GM21576 (cell line): ENCODE results near the gene PSD2.
A peak's percentile ranks its signal among the peaks of the same experiment; 100 is the strongest.

Source experiments
- ATAC-seq: cut with Tn5 transposase; IDR thresholded peaks from one replicate; pipeline ENCODE4 v1.9.1; 2021; ENCODE audit warnings: mild to moderate bottlenecking, moderate library complexity; ENCODE audit not compliant: unreplicated experiment

The PSD2 gene

DNA sequence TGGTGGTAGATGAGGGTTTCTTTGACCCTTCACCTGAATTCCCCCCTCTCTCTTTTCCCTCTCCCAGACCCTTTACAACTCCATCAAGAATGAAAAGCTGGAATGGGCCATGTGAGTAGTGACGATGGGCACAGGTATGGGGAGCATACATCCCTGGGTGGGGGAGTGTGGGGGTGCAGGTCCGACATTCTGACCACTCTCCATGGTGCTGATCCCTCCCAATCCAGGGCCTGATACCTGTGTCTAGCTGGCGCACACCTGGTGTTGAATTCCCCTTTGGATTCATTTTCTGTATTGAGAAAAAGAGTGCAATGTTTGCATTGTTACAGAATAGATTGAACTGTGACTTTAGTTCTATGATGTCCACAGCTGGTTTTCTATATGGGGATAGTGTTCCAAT lies 40.0 kb downstream of the PSD2 start:
- no peak for ATAC-seq

DNA sequence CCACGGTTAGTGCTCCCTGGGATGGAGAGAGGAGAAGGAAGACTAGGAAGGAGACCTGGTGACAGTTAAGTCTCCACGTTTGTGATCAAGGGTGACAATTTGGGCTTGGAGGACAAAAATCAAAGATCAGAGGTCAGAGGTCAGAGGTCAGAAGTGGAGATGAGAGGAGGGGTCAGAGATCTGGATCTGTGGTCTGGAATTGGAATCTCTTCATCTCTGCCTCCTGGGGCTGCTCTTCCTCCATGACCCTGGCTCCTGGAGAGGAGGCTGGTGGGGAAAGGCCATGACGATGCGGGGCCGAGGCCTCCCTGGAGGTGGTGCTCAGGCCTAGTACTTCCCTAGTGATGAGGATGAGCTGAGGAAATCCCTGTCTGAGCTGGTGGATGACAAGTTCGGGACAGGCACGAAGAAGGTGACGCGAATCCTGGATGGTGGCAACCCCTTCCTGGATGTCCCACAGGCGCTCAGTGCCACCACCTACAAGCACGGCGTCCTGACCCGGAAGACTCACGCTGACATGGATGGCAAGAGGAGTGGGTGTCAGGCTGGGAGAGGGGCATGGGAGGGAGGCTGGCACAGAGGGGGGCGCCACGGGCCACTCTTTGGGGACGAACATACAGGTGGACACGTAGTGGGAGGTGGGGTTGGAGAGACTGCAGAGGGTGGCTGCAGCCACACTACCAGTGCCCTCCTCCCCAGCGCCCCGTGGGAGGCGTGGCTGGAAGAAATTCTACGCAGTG lies 41.0 kb downstream of the PSD2 start:
- no peak for ATAC-seq

DNA sequence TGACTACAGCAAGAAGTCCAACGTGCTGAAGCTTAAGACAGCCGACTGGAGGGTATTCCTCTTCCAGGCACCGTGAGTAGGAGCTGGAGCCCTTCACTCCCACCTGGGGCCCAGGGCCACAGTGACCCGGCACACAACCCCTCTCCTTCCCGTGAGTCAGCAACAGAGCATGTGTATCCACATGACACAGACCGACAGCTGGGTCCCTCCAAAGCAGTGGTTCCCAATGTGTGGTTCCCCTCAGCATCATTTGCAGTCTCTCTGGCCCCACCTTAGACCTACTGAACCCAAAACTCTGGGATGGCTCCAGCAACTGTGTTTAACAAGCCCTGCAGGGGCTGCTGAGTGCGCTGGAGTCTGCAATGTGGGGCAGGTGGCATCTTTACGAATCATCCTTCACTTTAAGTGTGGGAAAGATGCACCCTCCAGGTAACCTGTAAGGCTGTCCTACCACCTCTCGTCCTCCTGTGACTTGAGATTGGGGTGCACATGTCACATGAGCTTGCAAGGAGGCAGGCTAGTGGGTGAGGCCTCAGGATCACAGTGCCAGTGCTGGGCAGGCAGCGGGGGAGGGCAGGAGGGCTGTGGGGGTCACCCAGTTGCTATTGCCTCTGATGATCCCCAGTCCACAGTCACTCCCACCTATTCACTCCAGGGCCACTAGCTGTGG lies 42.2 kb downstream of the PSD2 start:
- no peak for ATAC-seq

DNA sequence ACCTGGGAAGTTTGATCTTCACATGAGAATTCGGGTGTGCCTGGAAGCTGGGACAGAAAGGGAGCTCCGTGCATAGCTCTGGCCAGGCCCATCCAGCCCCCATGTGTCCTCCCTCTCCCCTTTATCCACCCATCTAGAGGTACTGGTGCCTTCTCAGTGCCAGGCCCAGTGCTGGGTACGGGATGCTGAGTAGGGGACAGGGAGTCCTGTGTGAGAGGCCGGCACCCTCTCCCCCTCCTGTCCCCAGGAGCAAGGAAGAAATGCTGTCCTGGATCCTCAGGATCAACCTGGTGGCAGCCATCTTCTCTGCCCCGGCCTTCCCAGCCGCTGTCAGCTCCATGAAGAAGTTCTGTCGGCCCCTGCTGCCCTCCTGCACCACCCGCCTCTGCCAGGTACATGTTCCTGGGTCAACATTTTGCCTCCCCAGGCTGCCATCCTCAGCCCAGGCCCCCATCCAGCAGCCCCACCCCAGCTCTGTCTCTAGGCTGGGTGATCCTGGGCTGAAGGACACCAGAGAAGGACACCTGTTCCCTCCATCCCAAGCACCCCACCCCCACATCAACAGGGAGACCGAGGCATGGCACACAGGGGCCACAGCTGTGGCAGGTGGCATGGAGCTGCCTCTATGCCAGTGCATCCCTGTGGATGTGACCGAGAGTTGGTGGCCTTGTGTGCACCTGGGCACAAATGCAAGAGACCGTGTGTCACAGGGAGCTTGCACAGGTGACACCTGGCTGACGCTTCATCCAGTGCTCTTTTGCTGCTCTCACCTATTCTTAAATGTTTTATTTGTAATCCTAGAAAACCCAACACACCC lies 43.0 kb downstream of the PSD2 start:
- no peak for ATAC-seq

DNA sequence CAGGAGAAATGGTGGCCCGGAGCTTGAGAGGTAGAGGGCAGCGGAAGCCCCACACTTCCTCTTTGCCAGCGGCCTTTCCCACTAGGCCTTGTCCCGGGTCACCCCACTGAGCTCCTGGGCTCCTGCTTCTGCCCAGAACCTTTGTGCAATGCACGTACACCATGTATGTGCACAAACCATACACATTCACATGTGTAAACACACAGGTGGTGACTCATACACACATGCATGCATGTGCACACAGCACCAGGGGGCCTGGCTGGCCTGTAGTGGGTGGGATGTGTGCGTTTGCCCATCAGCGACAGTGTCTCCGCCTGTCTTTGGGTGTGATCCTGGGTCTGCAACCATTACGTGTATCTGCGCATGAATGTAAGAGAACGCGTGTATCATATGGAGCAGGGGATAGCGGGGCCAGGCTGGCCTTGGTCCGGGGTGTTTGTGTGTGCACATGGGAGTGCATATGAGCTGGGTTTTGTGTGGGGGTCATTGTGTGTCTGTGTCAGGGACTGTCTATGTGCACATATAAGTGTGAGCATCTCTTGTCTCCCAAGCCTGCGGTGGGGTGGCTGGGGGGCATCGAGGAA lies 43.7 kb downstream of the PSD2 start:
- no peak for ATAC-seq

DNA sequence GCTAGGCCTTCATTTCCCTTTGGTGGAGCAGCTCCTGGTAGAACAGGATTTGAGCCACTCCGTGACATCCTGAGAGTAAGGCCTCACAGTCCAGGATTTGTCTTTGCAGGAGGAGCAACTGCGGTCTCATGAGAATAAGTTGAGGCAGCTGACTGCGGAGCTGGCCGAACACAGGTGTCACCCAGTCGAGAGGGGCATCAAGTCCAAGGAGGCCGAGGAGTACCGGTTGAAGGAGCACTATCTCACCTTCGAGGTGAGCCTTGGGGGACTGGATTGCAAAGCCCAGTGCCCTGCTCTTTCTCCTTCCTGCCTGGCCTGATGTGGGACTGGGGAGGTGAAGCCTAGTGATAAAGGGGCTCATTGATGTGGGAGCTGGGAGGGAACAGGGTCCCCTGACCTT lies 44.3 kb downstream of the PSD2 start:
- ATAC-seq: no peak

DNA sequence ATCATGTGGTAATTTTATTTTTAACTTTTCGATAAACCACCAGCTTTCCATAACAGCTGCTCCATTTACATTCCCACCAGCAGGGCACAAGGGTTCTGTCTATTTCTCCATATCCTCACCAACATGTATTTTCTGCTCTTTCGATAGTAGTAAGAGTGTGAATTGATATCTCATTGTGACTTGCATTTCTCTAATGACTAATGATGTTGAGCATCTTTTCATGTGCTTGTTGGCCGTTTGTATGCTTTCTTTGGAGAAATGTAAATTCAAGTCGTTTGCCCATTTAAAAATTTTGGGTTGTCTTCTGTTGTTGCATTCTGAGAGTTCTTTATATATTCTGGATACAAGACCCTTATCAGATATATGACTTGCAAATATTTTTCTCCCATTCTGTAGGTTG lies 45.9 kb downstream of the PSD2 start:
- ATAC-seq: no peak

DNA sequence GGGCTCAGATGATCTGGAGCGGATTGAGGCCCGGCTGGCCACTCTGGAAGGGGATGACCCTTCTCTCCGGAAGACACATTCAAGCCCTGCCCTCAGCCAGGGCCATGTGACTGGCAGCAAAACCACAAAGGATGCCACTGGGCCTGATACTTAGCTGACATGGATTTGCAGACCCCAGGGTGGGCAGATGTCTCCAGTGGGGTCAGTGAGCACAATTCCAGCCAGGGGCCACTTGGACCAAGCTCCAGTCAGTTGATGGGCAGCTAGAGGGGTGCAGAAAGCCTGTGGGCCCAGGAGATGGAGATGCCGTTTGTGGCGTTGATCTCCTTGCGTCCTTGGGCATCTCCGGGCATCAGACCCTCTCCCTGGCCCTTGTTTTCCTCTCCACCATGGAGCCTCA lies 46.7 kb downstream of the PSD2 start:
- ATAC-seq: no peak

DNA sequence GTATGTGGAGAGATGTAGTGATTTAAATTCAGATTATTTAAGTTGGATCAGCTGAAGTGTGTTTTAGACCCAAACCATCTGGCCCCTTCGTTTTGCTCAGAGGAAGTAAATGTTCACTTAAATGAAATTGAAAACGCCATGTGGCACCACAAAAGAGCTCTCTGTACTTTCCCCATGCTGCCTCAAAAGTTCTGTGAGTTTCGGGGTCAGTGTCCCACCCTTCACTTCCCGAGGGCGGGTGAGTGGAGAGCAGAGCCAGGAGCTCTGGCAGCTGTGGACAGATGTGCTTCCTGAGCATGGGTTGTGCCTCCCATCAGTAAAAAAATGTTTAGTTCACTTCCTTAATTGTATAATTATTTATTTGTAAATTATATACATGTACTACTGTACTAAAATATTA lies 48.4 kb downstream of the PSD2 start:
- no peak for ATAC-seq

DNA sequence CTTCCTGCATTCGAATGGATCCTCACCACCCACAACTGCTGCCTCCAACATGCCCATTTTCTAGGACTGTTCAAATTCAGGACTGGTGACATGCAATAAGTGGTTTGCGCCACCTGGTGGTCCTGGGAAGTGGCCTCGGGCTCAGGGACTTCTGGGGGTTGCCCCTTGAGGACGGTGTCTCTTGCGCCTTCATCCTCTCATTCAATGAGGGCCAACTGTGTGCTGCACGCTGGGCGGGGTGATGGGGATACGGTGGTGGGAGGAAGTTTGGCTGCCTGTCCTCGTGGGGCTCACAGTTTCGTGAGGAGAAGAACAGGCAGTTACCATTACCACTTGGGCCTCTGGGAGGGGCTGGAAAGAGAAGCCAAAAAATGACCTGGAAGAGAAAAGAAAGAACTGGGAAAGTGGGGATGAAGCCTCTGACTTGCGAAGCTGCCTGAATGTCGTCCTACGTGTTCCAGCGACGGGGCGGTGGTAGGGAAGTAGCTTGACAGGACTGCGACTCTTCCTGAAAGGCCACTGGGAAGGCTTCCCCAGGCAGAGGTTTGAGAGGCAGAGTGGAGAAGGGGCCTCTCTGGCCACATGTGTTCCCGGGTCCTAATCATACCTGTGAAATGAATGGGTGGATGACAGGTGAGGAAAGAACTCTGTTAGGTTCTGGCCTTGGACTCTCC lies 49.0 kb downstream of the PSD2 start:
- ATAC-seq: no peak

DNA sequence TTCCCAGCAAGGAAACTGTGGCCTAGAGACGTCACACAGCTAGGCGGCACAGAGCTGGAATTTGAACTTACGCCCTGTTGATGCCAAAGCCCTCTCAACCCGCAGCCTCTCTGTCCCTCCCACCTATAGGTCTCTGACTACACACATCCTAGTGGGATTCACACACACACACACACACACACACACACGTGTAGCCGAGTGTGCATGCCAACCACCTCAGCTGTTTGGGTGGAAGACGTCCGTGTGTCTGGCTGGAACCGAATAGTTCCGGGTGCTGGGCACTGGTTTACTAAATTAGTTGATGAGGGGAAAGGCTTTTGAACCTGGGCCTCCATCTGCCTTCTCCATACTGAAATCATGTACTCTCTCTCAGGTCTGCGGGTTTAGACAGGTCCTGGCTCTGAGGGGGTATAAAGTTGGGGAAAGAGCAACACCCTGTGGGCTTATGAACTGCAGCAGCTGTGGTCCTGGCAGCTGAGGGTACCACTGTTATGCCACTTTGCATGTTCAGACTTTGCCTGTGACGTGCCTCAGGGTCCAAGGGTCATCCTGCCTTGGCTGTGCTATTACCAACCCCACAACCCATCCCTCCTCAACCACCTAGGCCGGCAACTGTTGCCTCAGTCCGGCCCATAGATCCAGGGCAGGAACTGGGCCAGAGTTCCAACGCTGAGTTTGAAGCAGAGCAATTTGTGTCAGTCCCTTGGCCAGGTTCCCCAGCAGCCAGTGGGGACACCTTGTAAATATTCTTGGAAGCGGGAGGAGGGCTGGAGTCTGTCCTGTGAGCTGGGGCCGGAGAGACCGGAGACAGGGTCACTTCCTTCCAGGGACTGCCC lies 50.5 kb downstream of the PSD2 start:
- ATAC-seq: no peak

DNA sequence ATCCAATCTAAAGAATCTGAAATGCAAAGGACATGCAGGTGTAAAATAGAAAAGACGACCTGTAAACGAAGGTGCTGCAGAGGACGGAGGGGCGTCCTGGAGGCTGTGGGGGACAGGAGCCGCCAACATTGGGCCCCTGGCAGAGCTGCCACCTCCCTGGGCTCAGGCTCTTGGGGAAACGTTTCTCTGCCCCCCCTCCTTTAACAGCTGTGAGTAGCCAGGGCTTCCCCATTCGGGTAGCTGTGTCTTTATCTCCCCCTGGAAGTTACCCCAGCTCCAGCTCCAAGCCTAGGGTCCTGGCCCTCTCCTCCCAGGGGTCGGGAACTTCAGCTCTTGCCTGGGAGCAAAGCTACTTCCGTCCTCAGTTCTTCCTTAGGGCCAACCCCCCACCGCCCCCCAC lies 51.5 kb downstream of the PSD2 start:
- no peak for ATAC-seq

DNA sequence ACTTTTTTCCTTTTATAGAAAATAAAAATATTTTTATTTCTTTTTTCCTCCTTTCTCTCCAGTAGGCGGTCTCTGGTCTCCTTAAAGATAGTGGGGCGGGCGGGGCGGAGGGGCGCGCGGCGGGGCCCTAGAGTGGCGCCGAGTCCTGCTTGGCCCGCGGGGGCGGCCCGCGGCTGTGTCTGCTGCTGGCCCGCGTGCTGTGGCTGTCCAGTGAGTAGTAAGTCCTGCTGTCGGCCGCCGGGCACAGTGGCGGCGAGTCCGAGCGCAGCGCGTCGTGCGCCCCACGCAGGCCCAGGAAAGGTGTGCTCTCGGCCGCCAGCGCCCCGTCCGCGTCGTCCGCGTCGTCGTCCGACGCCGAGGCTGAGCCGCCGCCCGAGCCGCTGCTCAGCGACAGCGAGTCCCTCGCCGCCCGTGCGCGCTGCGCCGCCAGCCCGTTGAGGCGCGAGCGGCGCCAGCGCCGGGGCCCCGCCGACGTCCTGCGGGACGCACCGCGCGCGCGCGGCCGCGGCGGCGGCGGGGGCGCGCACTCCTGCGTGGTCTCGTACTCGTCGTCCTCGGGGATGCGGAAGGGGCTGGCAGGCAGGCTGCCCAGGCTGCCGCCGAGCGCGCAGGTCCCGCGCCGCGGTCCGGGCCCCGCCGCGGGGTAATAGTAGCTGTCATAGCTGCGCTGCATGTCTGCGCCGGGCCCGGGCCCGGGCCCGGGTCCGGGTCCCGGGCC lies 52.3 kb downstream of the PSD2 start:
- ATAC-seq: peak; percentile 45

DNA sequence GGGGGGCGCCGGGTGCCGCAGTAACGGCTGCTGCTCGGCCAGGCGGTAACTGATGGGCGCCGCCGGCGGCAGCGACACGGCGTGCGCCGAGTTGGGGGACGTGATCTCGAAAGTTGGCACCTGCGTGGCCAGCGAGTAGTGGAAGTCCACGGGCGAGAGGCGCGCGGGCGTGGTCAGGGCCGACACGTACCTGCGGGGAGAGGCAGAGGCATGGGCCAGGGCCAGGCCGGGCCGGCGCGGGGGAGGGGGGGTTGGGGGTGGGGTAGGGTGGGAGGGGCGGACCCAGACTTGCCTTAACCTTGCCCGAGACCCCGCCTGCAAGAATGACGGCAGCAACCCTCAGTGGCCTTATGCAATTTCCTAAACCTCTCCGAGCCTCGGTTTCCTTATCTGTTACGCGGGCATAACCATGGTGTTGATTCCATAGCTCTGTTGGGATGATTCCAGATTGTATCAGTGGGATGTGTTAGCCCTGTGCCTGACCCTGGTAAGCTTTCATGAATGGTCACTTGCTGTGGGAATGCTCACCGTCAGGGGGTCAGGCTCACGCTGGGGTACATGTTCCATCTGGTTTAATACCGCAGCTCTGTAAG lies 53.0 kb downstream of the PSD2 start:
- ATAC-seq: peak; percentile 7

DNA sequence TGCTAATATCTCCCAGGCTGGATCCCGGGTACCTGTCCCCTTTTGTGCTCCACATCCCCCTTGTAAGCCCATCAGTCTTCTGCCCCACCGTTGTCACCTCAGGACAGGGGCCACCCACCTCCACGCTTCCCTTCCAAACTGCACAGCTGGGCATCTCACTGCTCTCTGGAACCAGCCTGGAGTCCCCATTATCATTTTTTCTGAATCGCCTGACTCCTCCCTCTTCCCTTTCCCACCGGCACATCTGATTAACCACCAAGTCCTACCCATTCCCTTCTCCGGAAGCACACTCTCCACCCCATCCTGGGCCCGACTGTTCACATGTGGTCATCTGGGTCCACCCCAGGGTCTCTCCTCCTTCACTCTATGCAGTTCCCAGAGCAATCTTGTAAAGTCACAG lies 53.9 kb downstream of the PSD2 start:
- ATAC-seq: no peak

DNA sequence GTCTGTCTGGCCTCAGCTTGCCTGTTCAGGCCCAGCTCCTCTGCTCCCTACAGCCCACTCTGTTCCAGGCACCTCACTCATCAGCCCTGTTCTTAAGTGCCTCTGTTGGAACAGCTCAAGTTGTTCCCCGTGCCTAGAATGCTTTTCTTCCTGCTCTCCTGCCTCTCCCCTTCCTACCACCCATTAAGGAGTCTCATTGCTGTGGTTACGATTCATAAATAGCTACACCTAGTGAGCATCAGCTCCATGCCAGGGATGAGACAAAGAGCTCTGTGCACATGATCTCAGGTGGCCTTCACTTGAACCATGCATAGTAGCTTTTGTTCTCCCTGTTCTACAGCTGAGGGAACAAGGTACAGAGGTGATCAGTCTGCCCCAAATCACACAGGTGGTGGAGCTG lies 54.3 kb downstream of the PSD2 start:
- ATAC-seq: no peak

DNA sequence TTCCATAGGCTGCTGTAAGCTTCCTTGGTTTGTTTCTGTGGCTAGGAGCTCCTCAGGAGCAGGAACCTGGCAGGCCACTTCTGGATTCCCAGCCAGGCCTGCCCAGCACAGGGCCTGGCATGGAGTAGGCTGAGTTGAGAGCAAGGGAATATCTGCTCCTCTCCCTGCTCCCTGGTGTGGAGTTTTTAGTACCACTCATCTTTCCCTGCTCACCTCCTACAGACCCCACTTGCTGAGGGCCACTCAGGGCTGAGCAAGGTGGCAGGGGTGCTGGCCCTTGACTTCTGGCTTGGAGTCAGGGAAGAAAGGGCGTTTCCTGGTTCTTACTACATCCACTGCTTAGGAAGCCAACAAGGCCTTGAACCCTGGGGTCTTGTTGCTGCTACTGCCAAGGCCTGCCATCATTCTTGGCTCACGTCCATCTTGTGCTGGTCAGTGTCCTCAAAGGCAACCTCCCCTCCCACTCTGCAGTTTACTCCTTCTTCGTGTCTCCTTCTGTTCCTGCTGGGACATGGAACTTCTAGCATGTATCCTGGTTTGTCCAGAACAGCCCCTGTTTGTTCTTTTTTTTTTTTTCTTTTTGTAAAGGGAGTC lies 54.9 kb downstream of the PSD2 start:
- no peak for ATAC-seq

DNA sequence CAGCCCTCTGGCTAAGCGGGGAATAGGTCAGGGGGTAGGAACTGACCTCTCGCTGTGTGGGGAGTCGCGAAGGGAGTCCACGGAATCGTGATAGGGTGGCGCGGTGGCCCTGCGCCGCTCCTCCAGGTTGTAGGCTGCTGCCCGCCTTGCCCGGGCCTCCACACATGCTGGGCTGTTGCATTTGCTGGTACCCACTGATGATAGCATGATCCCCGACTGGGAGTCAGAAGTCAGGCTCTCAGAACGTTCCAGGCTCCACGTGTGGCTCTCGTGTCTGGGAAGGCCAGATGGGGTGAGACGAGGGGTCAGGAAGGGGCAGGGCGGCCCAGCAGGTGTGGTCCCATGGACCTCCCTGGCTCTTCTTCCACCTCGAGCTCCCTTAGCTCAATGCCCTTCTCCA lies 56.0 kb downstream of the PSD2 start:
- ATAC-seq: no peak

DNA sequence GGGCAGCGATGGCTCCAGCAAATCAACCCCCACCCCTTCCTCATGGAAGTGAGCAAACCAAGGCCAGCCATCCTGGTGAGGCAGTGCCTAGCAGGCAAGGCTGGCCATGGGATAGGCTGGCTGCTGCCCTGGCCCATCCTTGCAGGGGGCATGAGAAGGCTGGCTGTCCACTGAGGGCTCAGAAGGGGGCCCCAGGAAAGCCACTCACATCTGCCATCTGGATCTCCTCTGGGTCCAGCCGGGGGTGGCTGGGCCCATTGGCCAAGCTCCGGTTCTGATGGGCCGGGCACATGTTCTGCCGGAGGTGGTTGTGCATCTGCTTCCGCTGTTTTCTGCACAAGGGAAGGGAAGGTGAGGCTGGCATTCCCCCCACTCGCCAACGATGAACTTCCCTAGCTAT lies 57.1 kb downstream of the PSD2 start:
- ATAC-seq: no peak
